Peyer's patch (tissue), 4 donors: ENCODE measurements around the gene RUNX1. TPM values are rescaled to one million over a fixed set of nuclear protein-coding genes. Genes with fewer than 3 reads are reported as not detected.

Source experiments
- DNase-seq, 3 donors: peaks; one replicate each; pipeline ENCODE4 v3.0.0-alpha.2; 2017 to 2019
- H3K27ac ChIP-seq, 4 donors: fragments of 200-600 bp; sonication (generic); one replicate each; pipeline ENCODE4 v1.5.1; 2016 to 2019
- H3K27me3 ChIP-seq, 2 donors: fragments of 200-600 bp; sonication (generic); one replicate each; pipeline ENCODE4 v1.5.1; 2019
- H3K36me3 ChIP-seq, 3 donors: fragments of 200-600 bp; sonication (generic); one replicate each; pipeline ENCODE4 v1.5.1; 2016 to 2019
- H3K4me1 ChIP-seq, 4 donors: fragments of 200-600 bp; sonication (generic); one replicate each; pipeline ENCODE4 v1.5.1; 2016 to 2019
- H3K4me3 ChIP-seq, 4 donors: fragments of 200-600 bp; sonication (generic); 1 replicate in 3 of 4; 2 replicates in 1 of 4; pipeline ENCODE4 v1.5.1; 2016 to 2019; ENCODE audit warnings: mild to moderate bottlenecking in 1 of 4
- H3K9me3 ChIP-seq, 4 donors: fragments of 200-600 bp; sonication (generic); one replicate each; pipeline ENCODE4 v1.5.1; 2016 to 2019; ENCODE audit warnings: mild to moderate bottlenecking in 1 of 4
- POLR2A ChIP-seq, 2 donors: fragments of 450-650 bp; IDR thresholded peaks; one replicate each; pipeline ENCODE4 v1.5.1; 2017; ENCODE audit warnings: antibody characterized with exemption in 2 of 2, mild to moderate bottlenecking in 2 of 2, moderate library complexity in 2 of 2
- total RNA-seq, 4 donors: library from RNA; depleted of rRNA; stranded (reverse); fragments of >200 nt; gene quantifications; one replicate each; pipeline ENCODE4 v1.1.0, GENCODE V29; 2016
- TF ChIP-seq, protein P1 (sequence below), 6 experiments: fragments of 450-650 bp in 4 of 6; fragments of 200-600 bp in 2 of 6; sonication (generic) in 1 of 6; IDR thresholded peaks; one replicate each; pipeline ENCODE4 v1.5.1; 2017 to 2019; ENCODE audit warnings: antibody characterized with exemption in 6 of 6, mild to moderate bottlenecking in 3 of 6, moderate library complexity in 1 of 6

Gene RUNX1
- total RNA-seq, 4 donors from 2014 or later = 15.1 to 80.9 (median 24.1) TPM

DNA sequence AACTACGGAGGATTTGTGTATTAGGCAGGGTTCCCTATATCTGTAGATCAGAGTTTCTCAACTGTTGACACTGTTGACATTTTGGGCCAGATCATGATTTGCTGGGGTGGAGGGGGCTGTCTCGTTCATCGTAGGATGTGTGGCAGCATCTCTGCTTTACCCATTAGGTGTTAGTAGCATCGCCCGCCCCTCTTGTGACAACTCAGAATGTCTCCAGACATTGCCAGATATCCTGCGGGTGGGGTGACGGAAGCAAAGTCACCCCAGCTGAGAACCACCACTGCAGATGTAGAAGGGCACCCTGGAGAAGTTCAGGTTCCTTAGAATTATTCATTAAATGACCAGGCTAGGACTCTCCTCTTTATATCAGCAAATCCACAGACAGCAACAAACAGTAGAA, 254.4 kb downstream of the RUNX1 start:
- TF ChIP-seq, protein P1, sequence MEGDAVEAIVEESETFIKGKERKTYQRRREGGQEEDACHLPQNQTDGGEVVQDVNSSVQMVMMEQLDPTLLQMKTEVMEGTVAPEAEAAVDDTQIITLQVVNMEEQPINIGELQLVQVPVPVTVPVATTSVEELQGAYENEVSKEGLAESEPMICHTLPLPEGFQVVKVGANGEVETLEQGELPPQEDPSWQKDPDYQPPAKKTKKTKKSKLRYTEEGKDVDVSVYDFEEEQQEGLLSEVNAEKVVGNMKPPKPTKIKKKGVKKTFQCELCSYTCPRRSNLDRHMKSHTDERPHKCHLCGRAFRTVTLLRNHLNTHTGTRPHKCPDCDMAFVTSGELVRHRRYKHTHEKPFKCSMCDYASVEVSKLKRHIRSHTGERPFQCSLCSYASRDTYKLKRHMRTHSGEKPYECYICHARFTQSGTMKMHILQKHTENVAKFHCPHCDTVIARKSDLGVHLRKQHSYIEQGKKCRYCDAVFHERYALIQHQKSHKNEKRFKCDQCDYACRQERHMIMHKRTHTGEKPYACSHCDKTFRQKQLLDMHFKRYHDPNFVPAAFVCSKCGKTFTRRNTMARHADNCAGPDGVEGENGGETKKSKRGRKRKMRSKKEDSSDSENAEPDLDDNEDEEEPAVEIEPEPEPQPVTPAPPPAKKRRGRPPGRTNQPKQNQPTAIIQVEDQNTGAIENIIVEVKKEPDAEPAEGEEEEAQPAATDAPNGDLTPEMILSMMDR (IDR thresholded peaks at IDR 0.05) = no peak
- no peak for TF ChIP-seq POLR2A (IDR thresholded peaks at IDR 0.05)
- Histone ChIP-seq H3K36me3 (peaks cover 0 to 14% (median 0%) of the 10 kb centered on the region in 3 donors), H3K27ac (peak overlapping the region in 3 of 4 donors; percentile 69 to 84 (median 83)), H3K27me3 (no peaks in the 10 kb centered on the region), H3K9me3 (no peaks in the 10 kb centered on the region), H3K4me3 (peak overlapping the region in 1 of 4 donors; percentile 12), H3K4me1 (peaks cover 0 to 32% (median 9%) of the 10 kb centered on the region in 4 donors)
- no peak for DNase-seq

DNA sequence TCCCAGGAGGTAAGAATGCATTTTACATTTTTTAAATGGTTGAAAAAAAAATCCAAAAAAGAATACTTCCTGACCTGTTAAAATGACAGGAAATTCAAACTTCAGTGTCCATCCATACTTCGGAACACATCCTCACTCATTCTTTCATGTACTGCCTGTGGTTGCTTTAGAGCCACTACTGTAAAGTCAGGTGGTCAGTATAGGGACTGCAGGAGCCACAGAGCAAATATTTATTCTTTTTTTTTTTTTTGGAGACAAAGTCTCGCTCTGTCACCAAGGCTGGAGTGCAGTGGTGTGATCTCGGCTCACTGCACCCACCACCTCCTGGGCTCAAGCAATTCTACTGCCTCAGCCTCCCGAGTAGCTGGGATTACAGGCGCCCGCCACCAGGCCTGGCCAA, 255.6 kb downstream of the RUNX1 start:
- TF ChIP-seq, protein P1 (IDR thresholded peaks at IDR 0.05) = no peak
- no peak for TF ChIP-seq POLR2A (IDR thresholded peaks at IDR 0.05)
- Histone ChIP-seq H3K4me3 (no peak overlapping the region), H3K27ac (no peak overlapping the region), H3K36me3 (peaks cover 0 to 5% (median 0%) of the 10 kb centered on the region in 3 donors), H3K4me1 (peaks cover 0 to 32% (median 9%) of the 10 kb centered on the region in 4 donors), H3K9me3 (no peaks in the 10 kb centered on the region), H3K27me3 (no peaks in the 10 kb centered on the region)
- no peak for DNase-seq

DNA sequence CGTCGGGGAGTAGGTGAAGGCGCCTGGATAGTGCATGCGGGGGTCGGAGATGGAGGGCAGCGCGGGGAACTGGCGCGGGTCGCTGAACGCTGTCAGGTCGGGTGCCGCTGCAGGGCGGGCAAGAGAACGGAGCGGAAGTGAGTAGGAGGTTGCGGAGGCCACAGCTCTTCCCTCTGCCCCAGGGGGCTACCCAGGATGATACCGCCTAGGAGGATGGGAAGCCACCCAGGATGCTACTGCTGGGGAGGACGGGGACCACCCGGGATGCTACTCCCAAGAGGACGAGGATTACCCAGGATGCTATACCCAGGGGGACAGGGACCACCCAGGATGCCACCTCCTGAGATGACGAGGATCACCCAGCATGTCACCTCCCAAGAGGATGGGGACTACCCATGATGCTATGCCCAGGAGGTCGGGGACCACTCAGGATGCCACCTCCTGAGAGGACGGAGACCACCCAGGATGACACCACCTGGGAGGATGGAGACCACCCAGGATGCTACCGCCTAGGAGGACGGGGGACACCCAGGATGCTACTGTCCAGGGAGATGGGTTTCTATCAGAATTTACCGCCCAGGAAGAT, 256.5 kb downstream of the RUNX1 start:
- no peak for TF ChIP-seq POLR2A (IDR thresholded peaks at IDR 0.05)
- TF ChIP-seq, protein P1 (IDR thresholded peaks at IDR 0.05) = no peak

DNA sequence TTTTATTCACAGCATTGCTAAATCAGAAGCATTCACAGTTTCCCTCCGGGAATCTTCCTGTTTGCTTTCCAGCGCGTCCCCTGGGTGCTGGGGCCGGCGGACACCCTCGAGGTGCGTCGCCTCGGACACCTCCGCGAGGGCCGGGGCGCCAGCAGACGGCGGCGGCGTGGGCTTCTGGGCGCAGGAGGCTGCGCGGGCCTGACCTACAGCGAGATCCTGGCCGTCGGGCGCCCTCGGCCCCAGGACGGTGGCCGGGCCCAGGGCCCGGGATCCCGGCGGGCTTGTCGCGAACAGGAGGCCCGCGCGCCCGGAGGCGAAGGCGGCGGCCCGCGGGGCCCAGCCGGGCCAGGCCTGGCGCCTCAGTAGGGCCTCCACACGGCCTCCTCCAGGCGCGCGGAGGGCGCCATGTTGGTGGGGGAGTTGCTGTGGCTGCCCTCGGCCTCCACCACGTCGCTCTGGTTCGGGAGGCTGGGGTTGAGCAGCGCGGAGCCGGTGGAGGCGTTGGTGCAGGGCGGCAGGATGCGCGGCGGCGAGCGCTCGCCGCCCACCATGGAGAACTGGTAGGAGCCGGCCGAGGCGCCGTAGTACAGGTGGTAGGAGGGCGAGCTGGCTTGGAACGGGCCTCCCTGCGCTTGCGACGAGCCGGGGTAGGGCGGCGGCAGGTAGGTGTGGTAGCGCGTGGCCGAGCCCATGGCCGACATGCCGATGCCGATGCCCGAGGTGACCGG, 257.2 kb downstream of the RUNX1 start:
- H3K36me3 ChIP-seq = peaks cover 0 to 5% (median 0%) of the 10 kb centered on the region in 3 donors
- TF ChIP-seq, protein P1 (IDR thresholded peaks at IDR 0.05) = no peak
- TF ChIP-seq POLR2A (IDR thresholded peaks at IDR 0.05) = no peak
- DNase-seq = no peak
- no peaks in the 10 kb centered on the region for H3K27me3 ChIP-seq
- no peaks in the 10 kb centered on the region for H3K9me3 ChIP-seq
- H3K4me3 ChIP-seq = no peak overlapping the region
- no peak overlapping the region for H3K27ac ChIP-seq
- H3K4me1 ChIP-seq = peaks cover 0 to 32% (median 9%) of the 10 kb centered on the region in 4 donors

More for the DNA sequence above, 256.5 kb downstream of the RUNX1 start:
- Histone ChIP-seq H3K36me3 (peaks cover 0 to 5% (median 0%) of the 10 kb centered on the region in 3 donors), H3K4me1 (peaks cover 0 to 32% (median 9%) of the 10 kb centered on the region in 4 donors), H3K9me3 (no peaks in the 10 kb centered on the region), H3K27ac (no peak overlapping the region), H3K27me3 (no peaks in the 10 kb centered on the region), H3K4me3 (no peak overlapping the region)
- no peak for DNase-seq

DNA sequence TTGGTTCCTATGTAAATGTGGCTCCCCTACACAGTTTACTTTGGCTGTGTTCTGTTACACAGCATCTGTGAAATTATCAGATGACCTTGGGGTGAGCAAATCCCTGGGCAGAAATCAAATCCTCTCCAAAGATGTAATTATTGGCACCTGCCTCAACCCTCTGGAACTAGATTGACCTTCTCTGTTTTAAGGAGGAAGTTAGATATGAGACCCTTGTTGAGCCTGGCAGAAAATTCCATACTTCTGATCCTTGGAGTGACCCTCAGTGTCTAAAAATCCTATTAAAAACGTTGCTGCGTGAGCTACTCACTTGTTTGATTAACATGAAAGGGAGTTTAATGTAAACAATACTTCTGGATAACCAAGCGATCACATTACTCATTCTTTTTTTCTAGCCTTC, 258.3 kb downstream of the RUNX1 start:
- no peak overlapping the region for H3K4me3 ChIP-seq
- H3K4me1 ChIP-seq = peaks cover 0 to 21% (median 1%) of the 10 kb centered on the region in 4 donors
- DNase-seq = no peak
- H3K9me3 ChIP-seq = no peaks in the 10 kb centered on the region
- no peaks in the 10 kb centered on the region for H3K27me3 ChIP-seq
- TF ChIP-seq POLR2A (IDR thresholded peaks at IDR 0.05) = no peak
- TF ChIP-seq, protein P1 (IDR thresholded peaks at IDR 0.05) = no peak
- no peak overlapping the region for H3K27ac ChIP-seq
- peaks cover 0 to 5% (median 0%) of the 10 kb centered on the region in 3 donors for H3K36me3 ChIP-seq
